Superior temporal gyrus (tissue), 1 donor: Measurements from ENCODE around the gene LCE6A.

Source experiments
- DNase-seq: peaks from one replicate; pipeline ENCODE4 v3.0.0-alpha.2; 2016; ENCODE audit errors: extremely low spot score

LCE6A gene, protein sequence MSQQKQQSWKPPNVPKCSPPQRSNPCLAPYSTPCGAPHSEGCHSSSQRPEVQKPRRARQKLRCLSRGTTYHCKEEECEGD

GRCh38 chr1:152842556-152842955 lies at the start of gene LCE6A:
Gene LCE6A, plus strand, starts transcription at chr1:152842856. Its CDS starts 665 bp downstream, at chr1:152843521.
- DNase-seq = no peak

DNA sequence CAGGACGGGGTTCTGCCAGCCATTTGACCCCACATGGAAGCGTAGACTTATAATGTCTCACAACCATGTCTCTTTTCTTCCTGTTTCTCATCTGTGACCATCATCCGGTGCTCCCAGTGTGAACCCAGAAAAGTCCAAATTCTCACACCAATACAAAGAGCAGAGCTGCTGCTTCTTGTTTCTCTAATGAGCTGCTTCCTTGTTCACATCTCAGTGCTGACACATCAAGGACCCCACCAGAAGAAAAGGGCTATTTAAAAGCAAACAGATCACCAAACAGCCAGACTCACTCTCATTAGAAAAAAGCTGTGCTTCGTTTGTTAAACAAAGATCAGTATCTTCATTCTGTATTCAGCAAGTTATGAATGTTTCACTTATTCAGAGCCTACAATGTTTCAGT lies 47.0 kb upstream of the LCE6A start:
- DNase-seq = no peak

GRCh38 chr1:152796421-152796820 lies 46.2 kb upstream of the LCE6A start, which contains the start of gene LCE1D:
Gene LCE1D, plus strand, starts transcription at chr1:152796721. Its CDS starts 1,074 bp downstream, at chr1:152797795.
- no peak for DNase-seq

DNA sequence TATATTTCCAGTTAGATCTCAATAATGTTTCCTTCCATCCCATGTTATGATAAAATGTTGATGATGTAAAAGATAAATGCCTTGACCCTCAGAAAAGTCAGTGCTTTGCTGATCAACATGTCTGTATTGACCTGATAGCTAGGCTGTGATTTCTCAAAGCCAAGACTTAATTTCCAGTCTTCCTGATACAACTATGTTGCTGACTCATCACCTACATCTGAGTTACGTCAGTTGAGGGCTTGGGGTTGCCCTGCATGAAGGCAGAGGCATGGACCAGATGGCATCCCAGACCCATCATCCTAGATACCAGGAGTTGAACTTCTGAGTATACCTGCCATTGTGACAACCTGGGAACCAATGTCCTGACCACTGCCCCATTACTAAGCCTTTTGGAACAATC lies 41.3 kb upstream of the LCE6A start:
- DNase-seq = peak; percentile 1

DNA sequence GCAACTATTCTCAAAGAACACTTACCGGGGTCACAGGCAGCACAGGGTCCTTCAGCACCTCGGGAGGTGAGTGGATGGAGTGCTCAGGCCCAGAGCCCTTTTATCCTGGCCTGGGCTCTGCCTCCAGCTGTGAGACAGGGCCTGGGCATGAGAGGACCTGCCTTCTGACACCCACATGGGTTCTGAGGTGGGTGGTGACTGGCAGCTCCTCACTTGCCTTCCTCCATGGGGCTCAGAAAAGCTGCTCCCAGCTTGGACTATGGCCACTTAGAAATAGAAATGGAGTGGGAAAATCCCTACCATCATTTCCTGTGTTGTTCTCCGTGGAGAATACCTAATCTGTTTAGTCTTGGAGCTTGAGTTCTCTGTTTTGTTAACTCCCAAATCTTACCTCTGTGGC lies 36.1 kb upstream of the LCE6A start, which contains the start of gene LCE1C:
Gene LCE1C, minus strand, starts transcription at position 76 of the 400 bp plus-strand sequence. CDS start 1,173 bp downstream, outside the sequence.
- no peak for DNase-seq

- no peak for DNase-seq
These were observed 31.6 kb upstream of the LCE6A start for GRCh38 chr1:152811050-152811449.

DNA sequence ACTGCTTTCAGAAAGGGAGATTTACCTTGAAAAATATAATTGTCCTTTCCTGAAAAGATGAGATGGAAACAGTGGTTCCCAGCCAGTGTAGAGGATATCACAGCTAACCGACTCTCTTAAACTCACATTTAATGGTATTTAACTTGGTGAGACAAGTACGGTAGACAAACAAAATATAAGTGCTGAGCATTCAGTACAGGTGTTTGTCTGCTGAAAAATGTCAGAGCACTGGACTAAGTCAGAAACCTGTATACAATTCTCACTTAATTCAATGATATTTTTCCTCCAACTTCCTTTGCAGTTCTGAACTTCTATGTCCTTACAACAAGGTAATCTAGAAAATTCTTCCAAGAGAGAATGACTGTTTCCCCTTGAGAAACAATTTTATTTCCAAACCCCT lies 31.0 kb upstream of the LCE6A start, which contains the start of gene LCE1B:
Gene LCE1B, plus strand, starts transcription at position 301 of the 400 bp plus-strand sequence. CDS start 476 bp downstream, outside the sequence.
- peak; percentile 1 for DNase-seq

DNA sequence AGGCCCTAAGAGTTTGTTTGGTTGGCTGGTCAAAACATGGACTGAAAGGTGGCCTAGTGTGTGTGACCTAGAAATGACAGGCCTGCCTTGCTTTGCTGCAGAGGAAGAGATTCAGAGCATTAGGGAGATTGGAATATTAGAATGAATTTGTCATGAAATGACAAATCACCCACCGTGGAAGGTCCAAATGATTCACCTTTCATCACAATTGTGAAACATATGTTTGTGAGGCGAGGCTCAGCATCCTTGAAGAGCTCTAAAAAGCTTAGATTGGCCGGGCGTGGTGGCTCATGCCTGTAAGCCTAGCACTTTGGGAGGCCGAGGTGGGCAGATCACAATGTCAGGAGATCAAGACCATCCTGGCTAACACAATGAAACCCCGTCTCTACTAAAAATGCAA lies 25.3 kb upstream of the LCE6A start:
- DNase-seq = peak; percentile 1

GRCh38 chr1:152823294-152823693 lies 19.4 kb upstream of the LCE6A start:
- no peak for DNase-seq

DNA sequence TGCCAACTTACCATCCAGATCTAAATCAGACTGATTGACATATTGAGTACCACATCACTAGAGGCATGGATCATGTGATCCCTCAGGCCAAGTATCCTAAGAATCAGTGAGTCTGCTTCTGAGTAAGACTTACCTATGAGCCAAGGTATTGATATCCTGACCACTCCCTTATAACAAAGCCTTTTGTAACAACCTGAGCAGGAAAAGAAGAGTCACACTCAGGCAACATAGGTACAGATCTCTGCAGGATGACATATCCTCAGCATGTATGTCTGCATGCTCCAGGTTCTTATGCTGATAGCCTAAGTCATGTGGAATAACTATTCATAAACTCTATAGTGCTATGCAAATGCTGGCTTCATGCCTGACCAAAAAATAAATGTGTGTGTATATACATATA lies 17.7 kb upstream of the LCE6A start:
- DNase-seq = no peak

DNA sequence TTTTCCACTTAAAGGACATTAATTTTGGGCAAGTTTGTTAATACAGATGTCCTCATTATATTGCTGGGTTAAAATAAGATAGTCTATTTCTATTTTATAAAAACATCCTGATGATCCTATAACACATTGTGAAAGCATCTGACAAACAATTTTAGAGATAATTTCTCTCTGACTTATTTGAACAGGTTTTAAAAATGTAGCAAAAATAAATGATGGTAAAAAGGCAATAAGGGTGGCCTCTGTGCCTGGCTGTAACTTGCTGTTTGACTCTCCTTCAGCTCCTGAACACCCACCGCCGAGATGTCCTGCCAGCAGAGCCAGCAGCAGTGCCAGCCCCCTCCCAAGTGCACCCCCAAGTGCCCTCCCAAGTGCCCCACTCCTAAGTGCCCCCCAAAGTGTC lies 15.5 kb upstream of the LCE6A start, which contains the start of gene LCE1A:
Gene LCE1A, plus strand, starts transcription at position 301 of the 400 bp plus-strand sequence. Its CDS starts 0 bp downstream, at position 301.
- no peak for DNase-seq

DNA sequence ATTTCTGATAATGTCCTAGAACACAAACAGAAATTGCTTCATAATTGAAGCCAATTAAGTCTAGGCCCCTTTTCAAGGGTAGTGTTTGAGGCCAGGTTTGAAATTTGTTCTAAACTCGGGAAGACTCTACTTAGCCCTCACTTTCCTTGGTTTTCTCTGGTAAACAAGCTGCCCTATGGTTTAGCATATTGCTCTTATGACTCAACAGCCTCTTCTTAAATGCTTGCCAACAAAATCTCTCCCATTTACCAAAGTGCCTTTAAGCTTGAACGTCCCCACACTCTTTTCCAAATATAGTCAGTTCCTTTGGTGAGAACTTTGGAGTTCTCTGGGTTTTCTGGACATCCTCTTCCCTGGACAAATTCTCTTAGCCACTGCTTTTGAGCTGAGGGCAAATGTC lies 5.8 kb upstream of the LCE6A start:
- no peak for DNase-seq

DNA sequence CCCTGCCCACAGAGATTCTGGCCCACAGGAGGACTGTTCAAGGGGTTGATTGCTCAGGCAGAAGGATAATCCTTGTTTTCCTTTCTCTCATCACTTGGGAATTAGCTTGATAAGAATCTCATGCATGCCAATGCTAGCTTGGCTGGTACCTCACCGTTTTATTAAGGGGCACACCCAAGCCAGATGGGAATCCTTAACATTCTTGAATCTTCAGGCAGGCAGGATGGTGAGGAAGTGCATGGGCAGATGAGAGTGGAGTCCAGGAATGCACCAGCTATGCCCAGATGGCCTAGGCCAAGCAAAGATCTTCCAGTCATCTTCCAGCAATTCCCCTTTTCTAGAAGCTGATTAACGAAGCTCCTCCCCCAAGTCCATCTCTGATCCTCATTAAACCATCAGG lies 13.0 kb downstream of the LCE6A start:
- no peak for DNase-seq

- no peak for DNase-seq
These were observed 15.4 kb downstream of the LCE6A start for GRCh38 chr1:152858062-152858461.

DNA sequence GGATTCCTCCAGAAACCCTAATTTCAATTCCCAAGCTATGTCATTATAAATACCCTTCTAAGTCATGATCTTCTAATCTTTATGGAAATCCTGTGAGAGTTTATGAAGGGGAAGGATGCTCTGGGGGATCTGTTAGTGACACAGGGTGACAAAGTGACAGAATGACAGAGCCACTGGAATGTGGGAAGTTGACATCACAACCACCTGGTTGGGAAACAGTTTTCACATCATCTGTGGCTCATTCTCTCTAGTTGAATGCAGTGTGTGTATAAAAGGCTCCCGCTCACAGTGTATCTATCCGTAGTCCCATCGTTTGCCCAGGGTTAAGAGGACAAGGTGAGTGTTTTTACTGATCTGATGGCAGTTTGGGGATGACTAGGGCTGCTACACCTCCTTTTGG lies 17.0 kb downstream of the LCE6A start, which contains the start of gene LCE7A:
Gene LCE7A, plus strand, starts transcription at position 301 of the 400 bp plus-strand sequence. CDS start 702 bp downstream, outside the sequence.
- DNase-seq = no peak

DNA sequence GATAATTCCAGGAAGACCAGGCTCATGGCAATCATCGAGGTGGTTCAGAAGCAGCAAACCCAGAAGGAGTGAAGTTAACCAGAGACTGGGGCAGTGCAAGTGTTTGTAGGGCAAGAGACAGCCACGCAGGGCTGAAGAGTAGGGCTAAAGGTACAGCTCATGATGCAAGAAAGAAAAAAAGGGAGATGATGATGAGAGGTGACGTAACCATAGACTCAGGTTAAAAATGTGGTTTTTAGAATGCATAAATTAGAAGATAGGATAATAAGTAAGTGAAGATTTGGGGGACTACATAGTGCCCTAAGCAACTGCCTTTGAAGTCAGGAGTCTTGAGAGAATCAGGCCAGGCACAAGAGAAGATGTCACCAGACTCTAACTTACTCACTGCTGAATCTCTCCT lies 17.5 kb downstream of the LCE6A start:
- DNase-seq = no peak

- no peak for DNase-seq
These were observed 18.7 kb downstream of the LCE6A start for GRCh38 chr1:152861374-152861773.

DNA sequence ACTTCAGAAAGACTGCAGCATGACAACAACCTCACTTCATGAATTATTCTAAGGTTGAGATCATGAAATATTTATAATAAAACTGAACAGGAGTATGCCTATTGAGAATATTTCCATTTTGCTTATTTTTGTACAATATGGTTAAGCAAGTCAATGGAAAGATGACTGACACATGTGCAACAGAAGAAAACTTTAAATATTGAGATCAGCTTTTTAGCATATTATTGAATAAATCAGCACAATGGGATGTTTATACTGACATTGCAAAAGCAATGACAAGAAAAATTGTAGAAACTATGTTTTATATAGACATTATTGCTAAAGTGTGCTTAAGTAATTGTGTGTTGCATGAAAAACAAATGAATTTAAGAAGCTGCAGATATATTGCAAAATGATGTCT lies 21.8 kb downstream of the LCE6A start:
- DNase-seq = no peak

DNA sequence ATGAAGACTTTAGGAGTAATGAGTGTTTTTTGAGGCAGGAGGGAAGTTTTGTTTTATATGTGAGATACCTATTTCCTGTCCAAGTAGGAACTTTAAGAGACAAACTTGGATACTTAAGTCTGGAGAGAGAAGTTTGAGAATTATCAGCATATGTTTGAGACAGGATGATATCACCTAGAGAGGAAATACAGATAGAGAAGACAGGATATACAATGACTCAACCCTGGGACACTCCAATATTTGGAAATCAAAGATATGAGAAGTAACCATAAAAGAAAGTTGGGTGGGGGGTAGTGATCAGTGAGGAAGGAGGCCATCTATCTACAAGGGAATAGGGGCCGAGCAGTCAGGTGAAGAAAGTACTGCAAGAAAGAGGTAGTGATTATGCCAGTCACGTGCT lies 23.7 kb downstream of the LCE6A start:
- DNase-seq = no peak

DNA sequence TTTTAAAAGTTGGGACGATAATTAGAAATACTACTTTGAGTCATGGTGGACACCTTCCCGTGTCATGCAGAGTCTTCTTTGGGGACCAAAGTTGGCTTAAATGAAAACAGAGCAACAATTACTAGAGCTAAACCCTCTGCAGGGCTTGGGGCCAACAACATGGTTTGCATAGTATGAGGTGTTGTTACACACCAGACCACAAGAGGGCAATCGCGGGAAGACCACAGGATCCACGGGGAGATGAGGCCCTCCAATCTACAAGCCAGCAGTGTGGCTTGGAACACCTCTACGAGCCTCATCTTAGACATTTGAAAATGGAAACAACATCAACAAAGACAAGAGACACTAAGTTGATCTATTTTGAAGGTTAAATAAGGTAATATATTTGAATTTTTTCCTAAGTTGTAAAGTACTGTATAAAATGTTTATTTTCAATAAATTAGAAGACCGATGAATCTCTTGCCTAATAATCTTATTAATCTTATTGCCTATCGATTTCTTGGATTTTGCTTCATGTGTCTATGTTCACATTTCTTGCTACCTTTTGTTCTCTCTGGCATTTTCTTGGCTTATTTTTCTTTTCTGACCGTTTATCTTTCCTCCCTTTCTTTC lies 27.3 kb downstream of the LCE6A start:
- DNase-seq = peak; percentile 85

- DNase-seq = no peak
These were observed 28.4 kb downstream of the LCE6A start for GRCh38 chr1:152870831-152871730.

DNA sequence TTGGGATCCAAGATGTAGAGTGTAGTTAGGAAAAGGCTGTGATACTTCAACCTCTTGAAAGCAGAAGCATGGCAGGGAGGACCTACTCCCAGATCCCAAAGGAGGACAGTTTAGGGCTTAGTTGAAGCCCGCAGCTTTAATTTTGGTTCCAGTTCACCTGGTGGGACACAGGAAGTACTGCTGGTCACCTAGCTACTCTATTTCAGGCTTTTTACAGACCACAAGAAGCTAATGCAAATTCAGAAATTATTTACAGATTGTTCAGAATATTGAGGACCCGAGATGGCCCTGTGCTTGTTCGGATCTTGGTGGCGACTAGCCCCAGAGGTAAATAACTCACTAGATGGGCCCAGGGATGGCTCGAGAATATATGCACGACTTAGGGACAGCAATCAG lies 29.1 kb downstream of the LCE6A start:
- DNase-seq = no peak
